Measurements from ENCODE around the gene ATP2B2.

The ATP2B2 gene

DNA sequence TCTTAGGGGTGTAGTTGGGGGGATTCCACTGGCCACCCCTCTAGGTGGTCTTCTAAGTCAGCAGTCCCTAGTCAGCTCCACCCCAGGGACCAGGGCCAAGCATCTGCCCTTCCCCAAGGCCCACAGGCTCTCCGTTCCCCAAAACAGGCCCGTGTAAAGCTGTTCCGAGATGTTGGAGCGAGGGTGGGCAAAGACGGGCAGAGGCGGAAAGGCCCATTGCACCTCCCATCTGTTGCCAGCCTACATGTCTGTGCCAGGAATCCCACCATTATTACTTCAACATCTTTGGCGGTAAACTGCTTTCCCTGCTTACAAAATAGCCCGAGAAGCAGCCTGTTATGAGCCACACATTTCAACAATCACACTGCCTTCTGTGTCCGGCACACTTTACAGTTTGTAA, 1.9 kb upstream of the ATP2B2 start:
- no peak for TF ChIP-seq MYC (IDR thresholded peaks at IDR 0.05; ENCODE audit: low read depth, low read length)
- TF ChIP-seq, protein P1, sequence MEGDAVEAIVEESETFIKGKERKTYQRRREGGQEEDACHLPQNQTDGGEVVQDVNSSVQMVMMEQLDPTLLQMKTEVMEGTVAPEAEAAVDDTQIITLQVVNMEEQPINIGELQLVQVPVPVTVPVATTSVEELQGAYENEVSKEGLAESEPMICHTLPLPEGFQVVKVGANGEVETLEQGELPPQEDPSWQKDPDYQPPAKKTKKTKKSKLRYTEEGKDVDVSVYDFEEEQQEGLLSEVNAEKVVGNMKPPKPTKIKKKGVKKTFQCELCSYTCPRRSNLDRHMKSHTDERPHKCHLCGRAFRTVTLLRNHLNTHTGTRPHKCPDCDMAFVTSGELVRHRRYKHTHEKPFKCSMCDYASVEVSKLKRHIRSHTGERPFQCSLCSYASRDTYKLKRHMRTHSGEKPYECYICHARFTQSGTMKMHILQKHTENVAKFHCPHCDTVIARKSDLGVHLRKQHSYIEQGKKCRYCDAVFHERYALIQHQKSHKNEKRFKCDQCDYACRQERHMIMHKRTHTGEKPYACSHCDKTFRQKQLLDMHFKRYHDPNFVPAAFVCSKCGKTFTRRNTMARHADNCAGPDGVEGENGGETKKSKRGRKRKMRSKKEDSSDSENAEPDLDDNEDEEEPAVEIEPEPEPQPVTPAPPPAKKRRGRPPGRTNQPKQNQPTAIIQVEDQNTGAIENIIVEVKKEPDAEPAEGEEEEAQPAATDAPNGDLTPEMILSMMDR (IDR thresholded peaks at IDR 0.05; ENCODE audit: low read depth, low read length) = no peak
- TF ChIP-seq POLR2A (IDR thresholded peaks at IDR 0.05; ENCODE audit: extremely low read depth, insufficient read length) = no peak
- TF ChIP-seq, protein P2, sequence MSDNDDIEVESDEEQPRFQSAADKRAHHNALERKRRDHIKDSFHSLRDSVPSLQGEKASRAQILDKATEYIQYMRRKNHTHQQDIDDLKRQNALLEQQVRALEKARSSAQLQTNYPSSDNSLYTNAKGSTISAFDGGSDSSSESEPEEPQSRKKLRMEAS (IDR thresholded peaks at IDR 0.05; ENCODE audit: low read depth, low read length) = no peak

DNA sequence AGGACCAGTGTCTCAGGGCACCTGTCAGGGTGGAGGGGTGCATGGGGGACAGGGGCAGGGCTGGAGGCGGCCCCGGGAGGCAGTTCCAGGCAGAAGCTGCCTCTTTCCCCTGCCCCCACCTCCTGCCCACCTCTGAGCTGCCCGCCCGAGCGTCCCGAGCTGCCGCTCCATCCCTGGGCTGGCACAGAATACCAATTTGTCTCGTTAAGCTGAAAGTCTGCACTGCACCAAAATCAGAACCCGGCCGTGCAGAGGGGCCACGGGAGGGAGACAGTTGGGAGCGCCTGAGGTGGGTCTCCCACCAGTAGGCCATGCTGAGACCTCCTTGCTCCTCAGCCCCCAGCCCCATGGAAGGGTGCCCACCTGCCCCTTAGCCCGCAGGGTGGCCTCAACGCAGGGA, 1.3 kb upstream of the ATP2B2 start:
- no peak for TF ChIP-seq MYC (IDR thresholded peaks at IDR 0.05; ENCODE audit: low read depth, low read length)
- TF ChIP-seq, protein P2 (IDR thresholded peaks at IDR 0.05; ENCODE audit: low read depth, low read length) = no peak
- TF ChIP-seq POLR2A (IDR thresholded peaks at IDR 0.05; ENCODE audit: extremely low read depth, insufficient read length) = no peak
- TF ChIP-seq, protein P1 (IDR thresholded peaks at IDR 0.05; ENCODE audit: low read depth, low read length) = no peak
- DNase-seq (ENCODE audit: low read depth) = no peak
- H3K4me3 ChIP-seq (ENCODE audit: low read depth, low read length) = no peak overlapping the region

More for the DNA sequence above, 1.9 kb upstream of the ATP2B2 start:
- no peak for DNase-seq (ENCODE audit: low read depth)
- H3K4me3 ChIP-seq (ENCODE audit: low read depth, low read length) = no peak overlapping the region

DNA sequence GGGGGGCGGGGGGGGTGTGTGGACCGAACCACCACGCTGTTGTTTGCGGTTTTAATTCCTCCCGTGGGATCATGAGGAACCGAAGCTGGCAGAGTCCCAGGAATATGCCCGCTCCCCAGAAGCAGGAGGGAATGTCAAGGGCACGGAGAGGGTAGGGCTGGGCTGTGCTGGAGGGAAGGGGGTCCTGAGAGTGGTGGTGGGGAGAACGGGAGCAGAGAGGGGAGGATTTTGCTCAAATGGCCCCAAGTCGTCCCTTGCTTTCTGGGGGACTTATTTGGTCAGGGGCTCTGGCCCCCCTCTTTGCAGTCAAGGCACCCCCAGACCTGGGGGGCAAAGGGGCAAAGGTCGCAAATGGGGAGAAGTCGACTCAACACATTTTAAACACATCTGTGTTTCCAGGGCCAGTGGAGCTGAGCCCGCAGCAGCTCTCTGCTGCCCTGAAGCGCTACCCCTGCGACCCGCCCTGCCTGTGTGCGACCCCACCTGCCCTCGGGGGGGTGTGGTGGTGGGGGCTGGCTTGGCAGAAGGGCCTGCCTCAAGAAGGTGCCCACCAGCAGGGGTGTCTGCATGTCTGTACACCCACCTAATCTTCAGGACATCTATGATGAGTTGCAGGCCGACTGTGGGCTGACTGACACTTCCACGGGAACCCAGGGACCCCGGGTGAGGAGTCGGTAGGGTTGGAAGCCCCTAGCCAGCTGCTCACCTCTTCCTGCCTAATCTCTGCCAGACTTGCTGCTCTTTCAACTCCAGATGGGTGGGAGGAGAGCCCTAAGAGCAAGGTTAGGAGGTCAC, 602 bp upstream of the ATP2B2 start:
- no peak for DNase-seq (ENCODE audit: low read depth)
- H3K4me3 ChIP-seq (ENCODE audit: low read depth, low read length) = no peak overlapping the region

DNA sequence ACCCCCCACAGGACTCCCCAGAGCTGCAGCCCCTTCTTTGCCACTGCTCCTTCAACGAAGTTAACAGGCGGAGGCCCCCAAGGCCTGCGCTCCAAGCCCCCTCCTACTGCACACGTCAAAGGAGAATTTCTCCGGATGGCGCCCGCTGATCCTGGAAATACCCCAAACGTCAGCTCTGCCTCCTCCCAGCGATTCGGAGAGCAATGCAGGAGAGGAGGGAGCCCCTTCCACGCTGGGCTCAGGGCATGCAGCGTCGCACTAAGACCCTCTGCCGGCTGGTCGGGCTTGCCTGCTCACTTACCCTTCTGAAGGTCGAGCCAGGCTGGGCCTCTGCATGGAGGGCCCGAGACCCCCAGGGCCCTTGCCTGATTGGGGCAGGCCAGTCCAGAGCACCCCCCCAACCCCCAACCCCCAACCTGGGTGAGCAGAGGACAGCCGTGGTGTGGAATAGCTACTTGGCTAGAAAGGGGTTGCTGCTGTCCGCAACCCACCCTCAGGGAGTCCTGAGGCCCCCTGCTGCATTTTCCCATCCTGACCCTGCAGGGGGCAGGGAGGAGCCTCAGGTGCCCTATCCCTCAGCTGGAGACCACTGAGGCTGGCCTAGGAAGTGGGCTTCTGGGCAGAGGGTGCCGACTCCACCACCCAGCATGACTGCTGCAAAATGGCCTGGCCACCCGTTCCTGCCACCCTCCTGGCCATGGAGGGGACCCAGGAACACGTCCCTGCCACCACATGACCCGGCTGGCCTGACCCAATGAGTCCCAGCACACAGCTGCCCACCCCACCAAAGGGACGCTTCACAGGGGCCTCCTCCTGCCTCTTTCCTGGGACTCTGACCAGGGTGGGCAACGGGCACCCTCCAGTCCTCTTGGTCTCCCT, 976 bp downstream of the ATP2B2 start:
- no peak overlapping the region for H3K4me3 ChIP-seq (ENCODE audit: low read depth, low read length)
- TF ChIP-seq, protein P2 (IDR thresholded peaks at IDR 0.05; ENCODE audit: low read depth, low read length) = no peak
- TF ChIP-seq, protein P1 (IDR thresholded peaks at IDR 0.05; ENCODE audit: low read depth, low read length) = no peak
- TF ChIP-seq POLR2A (IDR thresholded peaks at IDR 0.05; ENCODE audit: extremely low read depth, insufficient read length) (no peak), MYC (IDR thresholded peaks at IDR 0.05; ENCODE audit: low read depth, low read length) (no peak)
- DNase-seq (ENCODE audit: low read depth) = no peak

More for the DNA sequence above, 602 bp upstream of the ATP2B2 start:
- TF ChIP-seq, protein P1 (IDR thresholded peaks at IDR 0.05; ENCODE audit: low read depth, low read length) = no peak
- TF ChIP-seq, protein P2 (IDR thresholded peaks at IDR 0.05; ENCODE audit: low read depth, low read length) = no peak
- TF ChIP-seq MYC (IDR thresholded peaks at IDR 0.05; ENCODE audit: low read depth, low read length) (no peak), POLR2A (IDR thresholded peaks at IDR 0.05; ENCODE audit: extremely low read depth, insufficient read length) (no peak)

DNA sequence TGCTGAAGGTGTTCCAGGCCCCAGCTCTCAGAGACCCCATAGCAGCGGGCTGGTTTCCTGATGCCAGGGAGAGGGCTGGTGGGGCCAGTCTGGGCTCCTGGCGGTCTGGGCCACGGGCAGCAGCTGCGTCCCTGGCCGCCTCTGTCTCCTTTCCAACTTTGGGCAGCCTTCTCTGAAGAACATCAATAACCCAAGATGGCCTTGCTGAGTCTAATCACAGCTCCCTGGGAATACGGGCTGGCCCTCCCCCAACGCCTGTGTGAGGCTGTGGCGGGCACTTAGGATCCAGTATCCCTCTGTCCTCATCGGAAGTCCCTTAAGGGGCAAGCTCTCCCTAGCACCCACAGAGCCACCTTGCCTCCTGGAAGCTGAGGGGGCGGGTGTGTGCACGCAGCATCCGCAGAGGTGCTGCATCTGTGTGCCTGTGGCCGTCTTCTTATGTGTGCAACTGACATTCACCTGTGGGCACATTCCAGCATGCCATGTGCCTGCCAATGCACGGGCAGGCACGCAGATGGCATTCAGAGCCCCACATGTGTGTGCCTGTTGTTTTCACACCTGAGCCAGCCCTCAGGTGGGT, 2.1 kb downstream of the ATP2B2 start:
- TF ChIP-seq POLR2A (IDR thresholded peaks at IDR 0.05; ENCODE audit: extremely low read depth, insufficient read length) (no peak), MYC (IDR thresholded peaks at IDR 0.05; ENCODE audit: low read depth, low read length) (no peak)
- TF ChIP-seq, protein P1 (IDR thresholded peaks at IDR 0.05; ENCODE audit: low read depth, low read length) = no peak
- TF ChIP-seq, protein P2 (IDR thresholded peaks at IDR 0.05; ENCODE audit: low read depth, low read length) = no peak
- DNase-seq (ENCODE audit: low read depth) = no peak

More for the DNA sequence above, 2.1 kb downstream of the ATP2B2 start:
- no peak overlapping the region for H3K4me3 ChIP-seq (ENCODE audit: low read depth, low read length)
